CD4-positive, alpha-beta T cell (primary cell): ENCODE results near the gene MYPOP. TPM values are rescaled to one million over a fixed set of nuclear protein-coding genes. Genes with fewer than 3 reads are reported as not detected.
A peak's percentile ranks its signal among the peaks of the same experiment; 100 is the strongest.

Experiments
- ATAC-seq: fragments of 200-7000 bp; cut with Tn5 transposase; one replicate; pipeline ENCODE4 v1.10.0; 2022; ENCODE audit warnings: mild to moderate bottlenecking; ENCODE audit not compliant: poor library complexity
- CTCF ChIA-PET: fragments of 350-600 bp; sonication (Branson Sonifier 250); formaldehyde crosslinking; loops from one replicate; lab custom pipeline; 2021; ENCODE audit warnings: antibody characterized with exemption, inconsistent platforms; lab: Charles Lee
- POLR2A ChIA-PET: fragments of 350-600 bp; sonication (Branson Sonifier 250); formaldehyde crosslinking; loops from one replicate; lab custom pipeline; 2021; ENCODE audit warnings: antibody characterized with exemption, inconsistent platforms; lab: Charles Lee
- DNase-seq, 14 experiments: peaks; one replicate each; pipeline ENCODE4 v3.0.0-alpha.2; 2013 to 2020; ENCODE audit warnings: mixed read lengths in 2 of 14
- H3K27ac ChIP-seq, 2 donors: one replicate each; pipeline versions ENCODE4 v1.5.1 to v1.7.0; 2013; ENCODE audit warnings: low read length in 2 of 2, low read depth in 1 of 2, mild to moderate bottlenecking in 1 of 2
- H3K27me3 ChIP-seq, 2 experiments: 1 replicate in 1 of 2; 2 replicates in 1 of 2; pipeline versions ENCODE4 v1.6.1 to v1.7.0; 2013; ENCODE audit warnings: low read length in 2 of 2, control low read depth in 1 of 2, mild to moderate bottlenecking in 1 of 2, moderate library complexity in 1 of 2; ENCODE audit not compliant: insufficient read depth in 2 of 2, control insufficient read depth in 1 of 2
- H3K36me3 ChIP-seq: one replicate; pipeline ENCODE4 v1.6.1; 2013; ENCODE audit warnings: low read length, control low read depth; ENCODE audit not compliant: insufficient read depth
- H3K4me1 ChIP-seq: one replicate; pipeline ENCODE4 v1.6.1; 2013; ENCODE audit warnings: low read length, control low read depth; ENCODE audit not compliant: insufficient read depth
- H3K4me3 ChIP-seq: one replicate; pipeline ENCODE4 v1.5.1; 2013; ENCODE audit warnings: mild to moderate bottlenecking, low read length, moderate library complexity
- H3K9me3 ChIP-seq, 2 experiments: 1 replicate in 1 of 2; 2 replicates in 1 of 2; pipeline versions ENCODE4 v1.6.1 to v1.7.0; 2013; ENCODE audit warnings: low read length in 2 of 2, mild to moderate bottlenecking in 2 of 2, control low read depth in 1 of 2, moderate library complexity in 1 of 2; ENCODE audit not compliant: control insufficient read depth in 1 of 2, insufficient read depth in 1 of 2
- H3K27ac Mint-ChIP-seq: one replicate; pipeline ENCODE4 v1.8.0; 2020; ENCODE audit warnings: mixed read lengths
- H3K27me3 Mint-ChIP-seq: one replicate; pipeline ENCODE4 v1.8.0; 2021; ENCODE audit warnings: mixed read lengths
- H3K36me3 Mint-ChIP-seq: one replicate; pipeline ENCODE4 v1.8.0; 2021; ENCODE audit warnings: low read depth, mixed read lengths
- H3K4me1 Mint-ChIP-seq: one replicate; pipeline ENCODE4 v1.8.0; 2021; ENCODE audit warnings: low read depth, mixed read lengths
- H3K4me3 Mint-ChIP-seq: one replicate; pipeline ENCODE4 v1.8.0; 2020; ENCODE audit warnings: mild to moderate bottlenecking, mixed read lengths
- H3K9me3 Mint-ChIP-seq: one replicate; pipeline ENCODE4 v1.8.0; 2020; ENCODE audit warnings: mixed read lengths
- CTCF ChIP-seq: fragments of 200-600 bp; IDR thresholded peaks from one replicate; pipeline ENCODE4 v1.8.0; 2022; ENCODE audit warnings: antibody characterized with exemption, mild to moderate bottlenecking
- intact Hi-C, 2 experiments: fragments of 100-400 bp; cut with DNase I in 1 of 2; cut with micrococcal nuclease in 1 of 2; formaldehyde crosslinking; loops; one replicate each; pipeline versions ENCODE4 v1.15.1 to v1.9.0; 2023 to 2025; cut with DNase I, micrococcal nuclease
- total RNA-seq, 174 experiments: library from RNA in 2 of 174; stranded (reverse) in 2 of 174; gene quantifications; one replicate each; pipeline ENCODE4 v1.2.3 and lab custom pipeline; 2021 to 2026

Gene MYPOP
- total RNA-seq, 2 experiments from 2014 or later = 4.1 to 4.7 TPM

DNA sequence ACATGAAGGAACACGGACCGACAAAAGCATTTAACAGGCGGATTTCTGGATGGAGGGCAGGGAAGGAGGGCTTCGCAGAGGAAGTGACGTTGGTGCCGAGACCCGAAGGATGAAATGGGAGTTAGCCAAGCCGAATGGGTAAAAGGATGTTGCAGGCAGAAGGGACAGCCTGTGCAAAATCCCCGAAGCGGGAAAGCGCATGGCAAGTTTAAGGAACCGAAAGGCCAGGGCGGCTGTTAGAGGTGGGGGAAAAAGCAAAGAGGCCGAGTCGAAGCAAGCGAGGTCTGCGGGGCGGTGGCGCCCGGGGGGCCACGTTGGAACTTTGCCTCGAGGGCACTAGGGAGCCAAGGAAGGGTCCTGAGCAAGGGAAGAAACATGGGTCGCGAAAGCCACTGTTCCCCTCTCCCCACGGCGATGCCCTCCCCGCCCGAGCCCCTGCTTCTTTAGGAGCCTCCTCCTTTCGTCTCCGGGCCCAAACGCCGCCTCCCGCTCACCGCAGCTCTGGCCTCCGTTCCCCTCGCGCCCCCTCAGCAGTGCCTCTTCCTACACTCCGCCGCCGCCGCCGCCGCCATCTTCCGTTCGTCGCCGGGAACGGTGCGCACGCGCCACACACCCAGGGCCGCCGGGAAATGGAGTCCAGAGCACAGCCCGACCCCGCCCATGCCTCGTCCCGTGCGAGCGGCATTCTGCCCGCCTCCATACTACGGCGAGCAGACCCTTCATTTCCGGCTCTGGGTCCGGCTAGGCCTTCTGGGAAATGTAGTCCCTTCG lies 39.7 kb downstream of the MYPOP start, which contains the start of gene SYMPK:
Gene SYMPK (minus strand): TSS at position 584 of the 771 bp plus-strand sequence. CDS start 8,652 bp downstream, outside the sequence.
- CTCF ChIA-PET = interaction anchor here (0.9 to 2.7 kb wide), 7 partner anchors 11 to 378 kb away, joined by 3 to 14 read pairs (median 7); partner anchors contain the start of genes IRF2BP1 and MYPOP
- peaks cover 9 to 13% of the 10 kb centered on the region in 2 experiments for H3K27me3 ChIP-seq
- H3K36me3 Mint-ChIP-seq = peaks cover 29% of the 10 kb centered on the region
- POLR2A ChIA-PET = interaction anchor here (0.6 to 2.4 kb wide), 14 partner anchors 23 to 1412 kb away, joined by 3 to 37 read pairs (median 4); partner anchors contain the start of genes CCDC61, INAFM1, IRF2BP1 and MYPOP
- H3K4me1 Mint-ChIP-seq = peaks cover 34% of the 10 kb centered on the region
- peaks cover 29% of the 10 kb centered on the region for H3K27me3 Mint-ChIP-seq
- ATAC-seq = peak; percentile 97
- DNase-seq = peak; percentile 96 to 99 (median 98)
- H3K27ac ChIP-seq = peak within 1 kb of the TSS; percentile 66 to 86
- H3K9me3 Mint-ChIP-seq = no peaks in the 10 kb centered on the region
- H3K4me3 Mint-ChIP-seq = peak within 1 kb of the TSS; percentile 99
- peak within 1 kb of the TSS; percentile 83 for H3K27ac Mint-ChIP-seq
- intact Hi-C loops = loop anchor here (1.0 to 10.0 kb wide), 8 partner anchors 24 to 908 kb away; partner anchors contain the start of genes IRF2BP1 (in 2 of the 2), CCDC61 (in 1 of the 2), CLPTM1 (in 1 of the 2) and DMWD (in 1 of the 2)
- peak within 1 kb of the TSS; percentile 80 for H3K4me3 ChIP-seq
- H3K4me1 ChIP-seq = peaks cover 29% of the 10 kb centered on the region
- H3K36me3 ChIP-seq = peaks cover 15% of the 10 kb centered on the region
- TF ChIP-seq CTCF = no peak
- H3K9me3 ChIP-seq = peaks cover 0 to 4% of the 10 kb centered on the region in 2 experiments

DNA sequence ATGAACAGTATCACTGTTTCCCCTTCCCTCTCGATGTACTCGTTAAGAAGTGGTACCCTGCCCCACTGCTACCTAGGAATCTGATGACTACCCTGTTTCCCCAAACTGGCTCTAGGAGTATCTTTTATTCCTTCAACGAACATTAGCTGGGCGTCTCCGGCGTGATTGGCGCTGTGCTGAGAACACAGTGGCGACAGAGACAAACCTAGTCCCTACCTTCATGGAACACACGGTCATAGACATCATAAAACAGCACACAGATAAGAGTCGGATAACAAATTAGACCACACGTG lies 40.2 kb downstream of the MYPOP start:
- CTCF ChIA-PET = interaction anchor here (0.9 kb wide), 1 partner anchor 45 kb away, joined by 7 read pairs; no protein-coding TSS in a partner anchor
- peaks cover 15% of the 10 kb centered on the region for H3K36me3 ChIP-seq
- POLR2A ChIA-PET = interaction anchor here (1.3 to 2.4 kb wide), 3 partner anchors 24 to 684 kb away, joined by 4 to 37 read pairs (median 21); partner anchors contain the start of genes IRF2BP1, MYPOP and TRAPPC6A
- Mint-ChIP-seq H3K36me3 (peaks cover 29% of the 10 kb centered on the region), H3K4me3 (peak overlapping the region; percentile 99), H3K9me3 (no peaks in the 10 kb centered on the region), H3K4me1 (peaks cover 34% of the 10 kb centered on the region), H3K27me3 (peaks cover 29% of the 10 kb centered on the region), H3K27ac (peak overlapping the region; percentile 83)
- intact Hi-C loops = loop anchor here (2.0 to 10.0 kb wide), 7 partner anchors 40 to 907 kb away; partner anchors contain the start of genes CCDC61 (in 1 of the 2), CLPTM1 (in 1 of the 2), DMWD (in 1 of the 2) and MYPOP (in 1 of the 2)
- peak overlapping the region; percentile 80 for H3K4me3 ChIP-seq
- peaks cover 29% of the 10 kb centered on the region for H3K4me1 ChIP-seq
- no peak for DNase-seq
- TF ChIP-seq CTCF = no peak
- peak; percentile 11 for ATAC-seq
- H3K27ac ChIP-seq = peak overlapping the region; percentile 66 to 86
- H3K27me3 ChIP-seq = peaks cover 9 to 13% of the 10 kb centered on the region in 2 experiments
- peaks cover 0 to 4% of the 10 kb centered on the region in 2 experiments for H3K9me3 ChIP-seq
